Neural progenitor cell (in vitro differentiated cells): ENCODE measurements around the gene NPC1L1.

Experiments
- EZH2 ChIP-seq: fragments of 200-600 bp; sonication (generic); IDR thresholded peaks from 2 replicates; pipeline ENCODE4 v1.6.1; 2017; ENCODE audit warnings: antibody characterized with exemption, mild to moderate bottlenecking, moderate library complexity
- EZH2phosphoT487 ChIP-seq: fragments of 200-600 bp; sonication (generic); IDR thresholded peaks from 2 replicates; pipeline ENCODE4 v1.6.1; 2017; ENCODE audit warnings: antibody characterized with exemption
- TF ChIP-seq, protein P1 (sequence below): fragments of 200-600 bp; sonication (generic); IDR thresholded peaks from 2 replicates; pipeline ENCODE4 v1.5.1; 2017; ENCODE audit warnings: antibody characterized with exemption, mild to moderate bottlenecking

- TF ChIP-seq, protein P1, sequence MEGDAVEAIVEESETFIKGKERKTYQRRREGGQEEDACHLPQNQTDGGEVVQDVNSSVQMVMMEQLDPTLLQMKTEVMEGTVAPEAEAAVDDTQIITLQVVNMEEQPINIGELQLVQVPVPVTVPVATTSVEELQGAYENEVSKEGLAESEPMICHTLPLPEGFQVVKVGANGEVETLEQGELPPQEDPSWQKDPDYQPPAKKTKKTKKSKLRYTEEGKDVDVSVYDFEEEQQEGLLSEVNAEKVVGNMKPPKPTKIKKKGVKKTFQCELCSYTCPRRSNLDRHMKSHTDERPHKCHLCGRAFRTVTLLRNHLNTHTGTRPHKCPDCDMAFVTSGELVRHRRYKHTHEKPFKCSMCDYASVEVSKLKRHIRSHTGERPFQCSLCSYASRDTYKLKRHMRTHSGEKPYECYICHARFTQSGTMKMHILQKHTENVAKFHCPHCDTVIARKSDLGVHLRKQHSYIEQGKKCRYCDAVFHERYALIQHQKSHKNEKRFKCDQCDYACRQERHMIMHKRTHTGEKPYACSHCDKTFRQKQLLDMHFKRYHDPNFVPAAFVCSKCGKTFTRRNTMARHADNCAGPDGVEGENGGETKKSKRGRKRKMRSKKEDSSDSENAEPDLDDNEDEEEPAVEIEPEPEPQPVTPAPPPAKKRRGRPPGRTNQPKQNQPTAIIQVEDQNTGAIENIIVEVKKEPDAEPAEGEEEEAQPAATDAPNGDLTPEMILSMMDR = no peak
- TF ChIP-seq EZH2phosphoT487 (no peak), EZH2 (no peak)
Measured at GRCh38 chr7:44538798-44539668, 2.1 kb downstream of the NPC1L1 start.
